CD4-positive, alpha-beta T cell treated with Interleukin-1 beta for 1 hour (primary cell): ENCODE measurements around the gene ENO3.
A peak's percentile ranks its signal among the peaks of the same experiment; 100 is the strongest.

Experiments
- DNase-seq, 2 donors: peaks; one replicate each; pipeline ENCODE4 v3.0.0-alpha.2; 2020 to 2022

The ENO3 gene

DNA sequence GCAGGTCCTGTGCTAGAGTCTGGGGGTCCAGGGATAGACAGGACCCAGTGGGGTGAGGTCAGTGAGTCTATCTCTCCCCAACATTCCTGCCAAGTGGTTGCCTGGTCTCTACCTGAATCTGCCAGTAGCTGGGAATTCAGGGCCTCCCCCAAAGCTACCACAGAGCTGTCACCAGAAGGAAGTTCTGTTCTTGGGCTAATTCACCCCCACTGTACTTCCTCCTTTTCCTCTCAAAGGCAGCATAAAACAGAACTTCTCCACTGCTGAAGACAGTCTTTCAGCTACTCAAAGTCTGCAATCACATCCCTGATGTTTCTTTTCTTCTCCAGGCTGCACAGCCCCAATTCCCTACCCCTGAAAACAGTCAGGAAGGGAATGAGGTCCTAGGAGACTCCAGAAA is 27.8 kb downstream of the ENO3 start:
- no peak for DNase-seq

DNA sequence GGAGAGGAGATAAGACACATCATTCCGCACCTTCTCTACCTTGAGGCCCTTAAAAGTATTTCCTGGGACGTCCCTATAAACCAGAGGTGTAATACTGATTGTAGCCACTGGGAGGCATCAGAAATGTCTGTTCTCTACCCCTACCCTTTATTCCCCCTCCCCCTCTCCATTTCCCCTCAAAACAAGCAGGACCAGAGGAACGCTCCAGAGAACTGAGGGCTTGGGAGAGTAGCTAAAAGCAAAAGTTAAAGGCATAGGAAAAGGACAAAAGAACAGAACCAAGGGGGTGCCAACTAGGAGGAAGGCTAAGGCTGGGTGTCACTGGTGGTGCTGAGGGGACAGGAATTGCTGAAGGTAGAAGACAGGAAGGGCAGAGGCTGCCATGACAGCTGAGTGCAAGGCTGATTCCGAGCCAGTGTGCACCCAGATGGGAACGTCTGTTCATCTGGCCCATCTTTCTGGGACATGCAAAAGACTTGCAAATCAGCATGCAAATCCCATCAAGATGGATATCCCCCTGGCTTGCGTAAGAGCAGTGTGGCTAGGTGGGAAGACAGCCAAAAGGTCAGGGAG is 29.8 kb downstream of the ENO3 start:
- peak; percentile 29 to 77 for DNase-seq

- DNase-seq: no peak
Measured at GRCh38 chr17:4982305-4982704, 31.4 kb downstream of the ENO3 start.

GRCh38 chr17:4986403-4986802 is 35.5 kb downstream of the ENO3 start:
- DNase-seq: no peak

DNA sequence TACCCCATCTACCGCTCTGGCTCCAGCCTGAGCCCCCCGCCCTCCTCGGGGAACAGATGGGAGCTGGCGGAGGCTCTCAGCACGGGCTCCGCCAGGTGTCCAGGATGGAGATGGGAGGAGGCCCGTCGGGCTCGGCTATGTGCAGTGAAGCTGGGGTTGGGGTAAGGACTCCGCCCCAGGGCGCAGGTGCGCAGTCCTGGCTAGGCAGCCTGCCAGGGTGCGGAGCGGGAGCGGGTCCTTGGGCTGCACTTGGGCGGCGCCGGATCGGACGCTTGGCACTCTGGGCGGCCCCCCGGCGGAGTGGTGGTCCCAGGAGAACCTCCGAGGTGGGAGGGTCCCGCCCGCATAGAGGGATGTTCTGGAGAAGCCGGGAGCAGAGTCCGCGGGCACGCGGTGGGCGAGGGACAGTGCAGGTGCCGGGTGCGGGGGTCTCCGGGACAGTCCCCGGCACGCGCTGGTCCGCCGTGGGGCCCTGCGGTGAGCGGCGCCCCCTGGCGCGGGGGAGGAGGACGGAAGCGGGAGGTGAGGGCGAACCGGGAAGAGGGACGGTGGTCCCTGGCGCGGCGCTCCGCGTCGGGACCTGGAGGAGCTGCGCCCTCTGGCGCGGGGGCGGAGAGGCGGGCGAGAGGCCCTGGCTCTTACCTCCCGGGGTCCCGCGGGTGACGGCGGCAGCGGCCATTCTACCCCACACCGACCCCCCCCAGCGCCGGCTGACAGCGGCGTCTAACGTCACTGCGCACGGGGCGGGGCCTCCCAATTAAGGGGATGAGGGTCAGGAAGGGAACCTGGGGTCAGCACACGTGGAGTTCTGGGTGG is 36.2 kb downstream of the ENO3 start, which contains the start of gene CAMTA2:
Gene CAMTA2 (minus strand): TSS at position 725 of the 816 bp plus-strand sequence. CDS start 1,453 bp downstream, outside the sequence.
- DNase-seq: peak; percentile 86 to 87

DNA sequence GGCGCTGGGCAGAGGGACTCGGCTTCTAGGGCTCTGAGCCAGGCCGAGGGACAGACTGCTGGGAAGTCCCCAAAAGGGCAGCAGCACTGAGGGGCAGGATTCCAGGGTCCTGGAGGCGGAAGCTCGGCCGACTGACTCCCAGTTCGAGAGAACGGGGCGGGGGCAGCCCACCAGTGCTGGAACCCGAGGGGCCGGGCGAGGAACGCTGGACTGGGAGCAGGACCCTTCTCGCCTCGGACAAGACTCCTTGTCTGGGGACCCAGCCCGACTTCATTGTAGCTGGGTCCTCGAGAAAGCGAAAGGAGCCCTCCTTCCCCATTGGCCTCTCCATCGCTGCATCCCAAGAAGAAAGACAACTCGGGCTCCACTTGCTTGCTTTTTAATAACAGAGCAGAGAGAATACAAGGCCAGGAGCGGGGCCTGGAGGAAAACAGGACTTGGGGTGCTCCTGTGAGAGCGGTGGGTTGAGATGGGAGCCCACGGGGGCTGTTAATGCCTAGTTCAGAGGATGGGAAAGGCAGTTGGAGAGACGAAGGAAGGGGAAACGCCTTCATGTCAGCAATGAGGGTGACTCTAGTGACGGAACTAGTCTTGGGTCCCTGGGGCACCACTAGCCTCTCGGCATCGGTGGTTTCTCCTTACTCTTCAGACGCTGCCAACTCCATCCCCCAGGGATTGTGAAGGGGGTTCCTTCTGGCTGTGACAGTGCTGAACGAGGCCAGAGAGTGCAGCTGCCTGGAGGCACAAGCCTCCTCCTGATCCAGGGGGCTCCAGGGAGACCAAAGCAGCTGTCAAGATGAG is 37.0 kb downstream of the ENO3 start:
- DNase-seq: no peak

GRCh38 chr17:4994081-4994595 is 43.2 kb downstream of the ENO3 start:
- no peak for DNase-seq

DNA sequence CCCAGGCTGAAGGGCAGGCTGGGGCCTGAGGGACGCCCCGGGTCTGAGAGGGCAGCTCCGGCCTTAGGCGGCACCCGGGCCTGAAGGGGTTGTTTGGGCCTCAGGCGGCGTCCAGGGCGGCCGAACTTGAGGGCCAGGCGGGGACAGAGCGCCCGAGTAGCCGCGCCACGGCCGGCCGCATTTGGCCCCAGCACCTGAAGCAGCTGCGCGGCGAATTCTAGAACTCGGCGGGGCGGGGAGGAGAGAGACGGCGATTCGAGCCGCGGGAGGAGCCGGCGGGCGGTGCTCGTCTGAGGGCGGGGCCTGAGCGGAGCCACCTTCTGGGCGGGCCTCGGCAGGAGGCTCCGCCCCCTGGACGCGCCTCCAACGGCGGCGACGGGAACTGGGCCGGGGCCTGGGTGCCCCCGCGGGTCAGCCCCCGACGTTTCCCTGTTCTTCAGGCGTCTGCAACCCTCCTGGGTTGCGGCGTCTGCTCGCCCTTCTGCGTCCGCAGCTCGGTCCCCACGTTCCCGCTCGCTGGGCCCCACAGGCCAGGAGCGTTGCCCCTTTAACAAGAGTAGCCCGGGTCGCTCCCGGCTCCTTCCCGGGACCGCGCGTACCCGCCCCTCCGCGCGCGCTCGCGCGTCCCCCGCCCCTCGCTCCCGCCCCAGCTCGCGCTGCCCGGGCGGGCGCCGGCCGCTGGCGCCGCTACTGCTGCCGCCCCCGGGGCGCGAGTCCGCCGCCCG is 46.5 kb downstream of the ENO3 start, which contains the start of the genes INCA1 and KIF1C:
Gene INCA1 (minus strand): TSS at position 221 of the 725 bp plus-strand sequence. CDS start 3,085 bp downstream, outside the sequence.
Gene KIF1C (plus strand): TSS at position 649 of the 725 bp plus-strand sequence. CDS start 2,297 bp downstream, outside the sequence.
- peak; percentile 90 to 91 for DNase-seq

DNA sequence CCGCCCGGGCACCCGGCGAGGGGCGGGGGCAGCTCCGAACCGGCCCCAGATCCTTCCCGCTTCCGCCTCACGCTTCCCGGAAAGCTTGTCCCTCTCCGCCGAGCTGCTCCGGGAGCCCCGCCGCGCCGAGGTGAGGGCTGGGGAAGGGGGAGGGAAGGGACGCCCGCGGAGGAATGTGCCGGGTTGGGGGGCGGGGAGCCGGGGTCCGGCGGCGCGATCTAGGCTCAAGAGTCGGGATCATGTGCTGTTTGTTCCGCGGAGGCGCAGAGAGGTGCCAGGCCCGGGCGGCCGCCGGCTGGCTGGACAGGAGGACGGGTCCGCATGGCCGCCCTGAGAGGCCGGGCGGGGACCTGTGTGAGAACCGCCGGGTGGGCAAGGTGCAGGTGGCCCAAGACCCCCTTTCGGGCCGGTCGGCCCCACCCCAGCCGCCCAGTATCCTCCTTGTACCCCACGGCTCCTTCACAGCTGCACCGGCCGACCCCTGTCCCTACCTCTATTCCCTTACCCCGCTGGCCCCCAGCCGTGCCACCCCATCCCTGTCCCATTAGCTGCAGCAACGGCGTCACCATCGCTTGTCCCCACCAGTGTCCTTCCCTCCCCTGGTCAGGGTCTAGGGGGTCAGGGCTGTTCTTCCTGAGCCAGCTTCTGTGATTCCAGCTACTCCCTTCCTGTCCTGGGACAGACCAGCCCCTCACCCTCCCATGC is 47.3 kb downstream of the ENO3 start:
- no peak for DNase-seq

GRCh38 chr17:4998732-4999429 is 48.0 kb downstream of the ENO3 start:
- no peak for DNase-seq

- DNase-seq: no peak
Measured at GRCh38 chr17:4999430-5000093, 48.6 kb downstream of the ENO3 start.

- no peak for DNase-seq
Measured at GRCh38 chr17:5000237-5000639, 49.3 kb downstream of the ENO3 start.

- no peak for DNase-seq
Measured at GRCh38 chr17:5002121-5002788, 51.3 kb downstream of the ENO3 start.

GRCh38 chr17:5003214-5003867 is 52.4 kb downstream of the ENO3 start:
- DNase-seq: no peak
